HG02610 (cell line): ENCODE measurements around the gene CLDN22.

ENCODE experiments used
- ATAC-seq: cut with Tn5 transposase; IDR thresholded peaks from one replicate; pipeline ENCODE4 v1.9.1; 2021; ENCODE audit warnings: mild to moderate bottlenecking, moderate library complexity; ENCODE audit not compliant: unreplicated experiment

Gene CLDN22

GRCh38 chr4:183320211-183321059 lies at the start of gene CLDN22:
CLDN22 (minus strand) TSS chr4:183320276; CDS start chr4:183320218, 58 bp downstream.
- ATAC-seq = no peak

GRCh38 chr4:183369073-183369472 lies 49.0 kb upstream of the CLDN22 start:
- ATAC-seq = no peak

- no peak for ATAC-seq
Observed at GRCh38 chr4:183366206-183366835, 46.2 kb upstream of the CLDN22 start.

- ATAC-seq = no peak
Observed at GRCh38 chr4:183364025-183364424, 43.9 kb upstream of the CLDN22 start.

- no peak for ATAC-seq
Observed at GRCh38 chr4:183362916-183363542, 43.0 kb upstream of the CLDN22 start.

GRCh38 chr4:183362036-183362435 lies 42.0 kb upstream of the CLDN22 start:
- no peak for ATAC-seq

GRCh38 chr4:183360161-183360919 lies 40.3 kb upstream of the CLDN22 start:
- no peak for ATAC-seq

- ATAC-seq = no peak
Observed at GRCh38 chr4:183358215-183358755, 38.2 kb upstream of the CLDN22 start.

- ATAC-seq = no peak
Observed at GRCh38 chr4:183356931-183357675, 37.0 kb upstream of the CLDN22 start.

GRCh38 chr4:183356173-183356830 lies 36.2 kb upstream of the CLDN22 start:
- ATAC-seq = no peak

- no peak for ATAC-seq
Observed at GRCh38 chr4:183355405-183355804, 35.3 kb upstream of the CLDN22 start.

- ATAC-seq = no peak
Observed at GRCh38 chr4:183354219-183354618, 34.1 kb upstream of the CLDN22 start.

GRCh38 chr4:183353557-183353956 lies 33.5 kb upstream of the CLDN22 start:
- ATAC-seq = no peak

GRCh38 chr4:183352546-183352945 lies 32.5 kb upstream of the CLDN22 start:
- no peak for ATAC-seq

- no peak for ATAC-seq
Observed at GRCh38 chr4:183350317-183351071, 30.4 kb upstream of the CLDN22 start.

GRCh38 chr4:183349673-183350072 lies 29.6 kb upstream of the CLDN22 start:
- no peak for ATAC-seq

- no peak for ATAC-seq
Observed at GRCh38 chr4:183348706-183349659, 28.9 kb upstream of the CLDN22 start.

GRCh38 chr4:183348136-183348535 lies 28.1 kb upstream of the CLDN22 start:
- no peak for ATAC-seq
